ENCODE measurements around the gene TSPOAP1.
"Not testable (repeated sequence)": the region's sequence is repeated elsewhere in the genome, so short reads cannot be mapped to it uniquely, and the experiment has no call there.

The TSPOAP1 gene

GRCh38 chr17:58360296-58361063 lies 31.9 kb upstream of the TSPOAP1 start:
- DNase-seq: no peak

GRCh38 chr17:58358408-58359172 lies 30.0 kb upstream of the TSPOAP1 start:
- no peak for DNase-seq

DNA sequence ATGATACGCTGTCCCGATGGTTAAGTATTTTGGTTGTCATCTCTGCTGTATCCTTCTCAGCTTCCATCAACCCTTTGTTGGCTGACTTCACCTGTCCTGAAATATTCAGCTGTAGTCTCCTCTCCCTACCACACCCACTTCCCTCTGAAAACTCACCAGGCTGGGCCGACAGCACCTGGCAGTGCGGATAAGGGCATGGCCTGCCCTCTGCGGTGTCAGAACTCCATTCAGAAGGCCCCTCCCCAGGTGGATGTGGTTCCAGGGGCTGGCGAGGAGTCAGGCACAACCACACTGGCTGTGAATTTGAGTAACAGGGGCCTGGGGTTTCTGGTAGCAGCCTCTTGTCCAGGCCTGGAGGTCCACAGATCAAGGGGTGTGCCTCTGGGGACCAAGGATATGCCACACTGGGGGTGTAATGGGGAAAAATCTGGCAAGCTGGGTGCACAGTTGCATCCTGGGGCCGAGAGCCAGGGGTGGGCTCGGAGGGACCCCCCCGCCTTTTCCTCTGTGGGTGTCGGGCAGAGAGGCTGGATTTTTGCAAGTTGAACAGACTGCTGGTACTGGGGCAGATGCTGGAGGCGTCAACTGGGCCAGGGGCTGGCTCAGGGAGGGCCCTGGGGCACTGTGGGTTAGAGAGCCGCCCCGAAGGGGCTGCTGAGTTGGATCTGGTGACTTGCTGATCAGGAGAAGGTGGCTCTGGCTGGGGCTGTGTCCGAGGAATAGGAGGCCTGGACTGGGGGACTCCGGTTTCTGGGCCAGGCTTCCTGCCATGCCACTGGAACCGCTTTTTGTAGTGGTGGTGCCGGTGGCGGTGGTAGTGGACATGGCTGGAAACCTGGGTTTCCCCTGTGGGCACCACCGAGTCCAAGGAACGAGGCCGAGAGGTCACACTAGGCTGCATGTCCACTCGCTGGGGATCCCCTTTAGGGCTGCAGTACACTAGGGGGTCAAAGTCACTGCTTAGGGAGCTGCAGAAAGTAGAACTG lies 29.0 kb upstream of the TSPOAP1 start:
- no peak for DNase-seq

DNA sequence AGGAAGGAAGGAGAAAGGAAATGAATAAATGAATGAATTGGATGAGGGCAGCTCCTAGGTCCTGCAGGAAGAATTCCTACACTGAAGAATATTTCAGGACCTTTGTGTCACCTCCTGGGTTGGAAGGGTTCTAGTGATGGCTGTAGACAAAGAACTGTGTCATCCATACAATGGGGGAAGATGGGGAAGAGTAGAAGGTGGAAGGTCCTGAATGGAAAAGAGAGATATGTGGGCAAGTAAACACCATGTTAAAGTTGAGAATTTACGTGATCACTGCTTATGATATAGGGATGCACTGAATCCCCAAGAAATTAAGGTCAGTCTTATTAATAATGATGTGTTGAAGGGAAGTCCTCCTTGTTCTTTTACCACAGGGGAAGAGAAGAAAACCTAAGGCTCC lies 27.6 kb upstream of the TSPOAP1 start:
- no peak for DNase-seq

- no peak for DNase-seq
Measured at GRCh38 chr17:58354541-58355216, 26.1 kb upstream of the TSPOAP1 start.

- DNase-seq: no peak
Measured at GRCh38 chr17:58353389-58353825, 24.8 kb upstream of the TSPOAP1 start.

- peak; percentile 67 for DNase-seq
Measured at GRCh38 chr17:58352596-58353388, 24.2 kb upstream of the TSPOAP1 start.

GRCh38 chr17:58351831-58352595 lies 23.4 kb upstream of the TSPOAP1 start, which contains the start of gene SUPT4H1:
SUPT4H1 (minus strand) TSS chr17:58352201; CDS start chr17:58352135, 66 bp downstream.
- DNase-seq: peak; percentile 93

GRCh38 chr17:58351182-58351581 lies 22.6 kb upstream of the TSPOAP1 start:
- DNase-seq: no peak

- no peak for DNase-seq
Measured at GRCh38 chr17:58348038-58348437, 19.4 kb upstream of the TSPOAP1 start.

- DNase-seq: no peak
Measured at GRCh38 chr17:58345500-58345899, 16.9 kb upstream of the TSPOAP1 start.

- DNase-seq: no peak
Measured at GRCh38 chr17:58344791-58345157, 16.2 kb upstream of the TSPOAP1 start.

GRCh38 chr17:58344047-58344790 lies 15.6 kb upstream of the TSPOAP1 start:
- no peak for DNase-seq

DNA sequence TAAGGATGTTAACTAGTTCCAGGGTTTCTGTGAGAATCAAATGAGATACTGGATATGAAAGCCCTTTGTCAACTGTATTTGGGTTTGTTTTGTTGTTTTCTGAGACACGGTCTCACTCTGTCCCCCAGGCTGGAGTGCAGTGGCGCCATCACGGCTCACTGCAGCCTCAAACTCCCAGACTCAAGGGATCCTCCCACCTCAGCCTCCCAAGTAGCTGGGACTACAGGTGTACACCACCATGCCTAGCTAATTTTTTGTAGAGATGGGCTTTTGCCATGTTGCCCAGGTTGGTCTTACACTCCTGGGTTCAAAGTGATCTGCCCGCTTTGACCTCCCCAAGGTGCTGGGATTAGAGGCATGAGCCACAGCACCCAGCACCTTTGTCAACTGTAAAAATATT lies 14.5 kb upstream of the TSPOAP1 start:
- DNase-seq: no peak

DNA sequence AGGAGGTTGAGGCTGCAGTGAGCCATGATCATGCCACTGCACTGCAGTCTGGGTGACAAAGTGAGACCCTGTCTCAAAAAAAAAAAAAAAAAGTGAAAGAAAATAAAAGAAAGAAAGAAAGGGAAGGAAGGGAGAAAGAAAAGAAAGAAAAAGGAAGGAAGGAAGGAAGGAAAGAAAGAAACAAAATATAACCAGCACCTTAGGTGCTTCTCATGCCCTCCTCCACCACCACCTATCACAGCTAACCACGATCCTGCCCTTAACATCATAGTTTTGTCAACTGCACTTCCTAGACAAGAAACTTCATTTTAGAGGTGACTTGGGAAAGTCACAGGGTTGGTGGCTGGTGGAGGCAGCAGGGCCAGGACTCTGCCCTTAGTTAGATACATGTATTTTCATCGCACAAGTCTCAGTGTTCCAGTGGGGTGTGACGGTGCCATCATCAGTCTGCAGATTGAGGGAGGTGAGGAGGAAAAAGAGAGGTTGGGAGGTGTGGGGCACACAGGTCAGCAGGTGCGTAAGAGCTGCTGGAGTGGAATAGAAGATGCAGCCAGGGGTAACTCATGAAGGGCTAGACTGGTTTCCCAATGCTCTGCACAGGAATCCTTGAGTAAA lies 13.4 kb upstream of the TSPOAP1 start:
- no peak for DNase-seq

DNA sequence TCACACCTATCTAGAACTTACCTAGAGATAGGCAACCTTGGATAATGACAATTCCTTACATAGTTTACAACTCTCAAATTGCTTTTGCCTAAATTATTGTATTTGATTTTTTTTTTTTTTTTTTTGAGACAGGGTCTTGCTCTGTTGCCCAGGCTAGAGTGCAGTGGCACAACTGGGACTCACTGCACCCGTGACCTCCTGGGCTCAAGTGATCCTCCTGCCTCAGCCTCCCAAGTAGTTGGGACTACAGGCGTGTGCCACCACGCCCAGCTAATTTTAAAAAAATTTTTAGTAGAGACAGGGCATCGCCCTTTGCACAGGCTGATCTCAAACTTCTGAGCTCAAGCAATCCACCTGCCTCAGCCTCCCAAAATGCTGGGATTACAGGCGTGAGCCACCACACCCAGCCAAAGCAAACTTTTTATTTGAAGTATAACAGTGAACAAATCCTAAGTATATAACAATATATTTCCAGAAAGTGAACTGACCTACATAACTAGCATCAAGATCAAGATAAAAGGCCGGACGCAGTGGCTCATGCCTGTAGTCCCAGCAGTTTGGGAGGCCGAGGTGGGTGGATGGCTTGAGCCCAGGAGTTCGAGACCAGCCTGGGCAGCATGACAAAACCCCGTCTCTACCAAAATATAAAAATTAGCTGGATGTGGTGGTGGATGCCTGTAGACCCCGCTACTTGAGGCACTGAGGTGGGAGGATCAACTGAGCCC lies 12.7 kb upstream of the TSPOAP1 start:
- not testable (repeated sequence) for DNase-seq

GRCh38 chr17:58340405-58340876 lies 11.8 kb upstream of the TSPOAP1 start:
- DNase-seq: no peak

GRCh38 chr17:58339755-58340404 lies 11.3 kb upstream of the TSPOAP1 start:
- no peak for DNase-seq
